ENCODE measurements around the gene ZC3H4. TPM values are rescaled to one million over a fixed set of nuclear protein-coding genes. Genes with fewer than 3 reads are reported as not detected.

Gene ZC3H4
- total and polyA plus RNA-seq, 2 donors (not counting 3 experiments of a cell fraction or from before 2014, with no cell fraction given) = 6.2 to 63.9 TPM

DNA sequence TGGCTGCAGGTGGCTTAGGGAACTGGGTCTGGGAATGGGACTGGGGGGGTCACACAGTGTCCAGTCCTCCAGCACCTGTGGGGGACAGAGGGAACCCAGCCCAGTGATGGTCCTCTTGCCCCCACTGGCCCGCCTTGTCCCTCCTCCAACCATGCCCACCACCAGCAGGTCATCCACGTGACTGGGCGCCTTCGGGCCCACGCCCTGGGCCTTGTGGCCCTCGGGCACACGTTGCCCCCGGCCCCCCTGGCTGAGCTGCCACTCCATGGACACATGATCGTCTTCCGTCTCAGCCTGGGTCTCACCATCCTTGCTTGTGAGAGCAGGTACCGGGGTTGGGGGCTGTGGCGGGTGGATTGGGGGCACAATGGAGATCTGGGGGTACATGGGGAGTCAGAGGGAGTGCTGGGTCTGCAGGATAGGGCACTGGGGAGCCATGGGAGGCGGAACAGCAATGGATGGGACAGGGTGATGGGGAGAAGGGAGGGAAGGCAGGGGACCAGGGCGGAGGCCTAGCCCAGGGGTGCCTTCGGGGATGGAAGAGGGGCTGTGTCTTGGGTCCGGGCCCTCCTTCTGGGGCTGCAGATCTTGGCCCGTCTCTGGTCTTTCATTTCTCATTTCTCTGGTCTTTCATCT is 74.2 kb downstream of the ZC3H4 start:
- no peak overlapping the region for H2AFZ ChIP-seq (ENCODE audit: low read depth, low read length)
- FAIRE-seq (no peak), DNase-seq (ENCODE audit: low read depth, low spot score) (no peak)
- H3K9me3 ChIP-seq (replicated peaks; ENCODE audit: control insufficient read depth, insufficient read depth, low read length) = no peaks in the 10 kb centered on the region
- H3K79me2 ChIP-seq (ENCODE audit: control insufficient read depth, insufficient read depth, low read length) = no peaks in the 10 kb centered on the region
- ChIA-PET POLR2A (no interaction called here), CTCF (no interaction called here)
- BruUV-seq (replicated peaks) = no TSS peak
- H3K4me3 ChIP-seq (replicated peaks in 1 of 3; ENCODE audit: insufficient read depth in 1 of 3, low read depth in 1 of 3, low read length in 3 of 3) = no peak overlapping the region
- H3K27ac ChIP-seq (ENCODE audit: insufficient read depth, low read depth, low read length) = no peak overlapping the region
- TF ChIP-seq GATA2 (IDR thresholded peaks at IDR 0.05; ENCODE audit: insufficient read depth, insufficient read length, low read depth, low read length) (no peak), FOS (IDR thresholded peaks at IDR 0.05; ENCODE audit: borderline replicate concordance, insufficient read depth, low read length) (no peak), POLR2A (IDR thresholded peaks at IDR 0.05; ENCODE audit: low read depth, low read length) (no peak), JUN (IDR thresholded peaks at IDR 0.05; ENCODE audit: borderline replicate concordance, insufficient read depth, insufficient read length, low read depth) (no peak), MYC (IDR thresholded peaks at IDR 0.05; ENCODE audit: low read depth, low read length) (no peak), EZH2 (IDR thresholded peaks at IDR 0.05; ENCODE audit: borderline replicate concordance, low read depth, low read length, severe bottlenecking) (no peak), POLR2AphosphoS5 (IDR thresholded peaks at IDR 0.05; ENCODE audit: insufficient read depth, low read depth, low read length) (no peak)
- TF ChIP-seq, protein P1, sequence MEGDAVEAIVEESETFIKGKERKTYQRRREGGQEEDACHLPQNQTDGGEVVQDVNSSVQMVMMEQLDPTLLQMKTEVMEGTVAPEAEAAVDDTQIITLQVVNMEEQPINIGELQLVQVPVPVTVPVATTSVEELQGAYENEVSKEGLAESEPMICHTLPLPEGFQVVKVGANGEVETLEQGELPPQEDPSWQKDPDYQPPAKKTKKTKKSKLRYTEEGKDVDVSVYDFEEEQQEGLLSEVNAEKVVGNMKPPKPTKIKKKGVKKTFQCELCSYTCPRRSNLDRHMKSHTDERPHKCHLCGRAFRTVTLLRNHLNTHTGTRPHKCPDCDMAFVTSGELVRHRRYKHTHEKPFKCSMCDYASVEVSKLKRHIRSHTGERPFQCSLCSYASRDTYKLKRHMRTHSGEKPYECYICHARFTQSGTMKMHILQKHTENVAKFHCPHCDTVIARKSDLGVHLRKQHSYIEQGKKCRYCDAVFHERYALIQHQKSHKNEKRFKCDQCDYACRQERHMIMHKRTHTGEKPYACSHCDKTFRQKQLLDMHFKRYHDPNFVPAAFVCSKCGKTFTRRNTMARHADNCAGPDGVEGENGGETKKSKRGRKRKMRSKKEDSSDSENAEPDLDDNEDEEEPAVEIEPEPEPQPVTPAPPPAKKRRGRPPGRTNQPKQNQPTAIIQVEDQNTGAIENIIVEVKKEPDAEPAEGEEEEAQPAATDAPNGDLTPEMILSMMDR (IDR thresholded peaks at IDR 0.05; ENCODE audit: extremely low read depth in 1 of 2, insufficient read depth in 1 of 2, low read depth in 1 of 2, low read length in 2 of 2) = no peak
- TF ChIP-seq, protein P2, sequence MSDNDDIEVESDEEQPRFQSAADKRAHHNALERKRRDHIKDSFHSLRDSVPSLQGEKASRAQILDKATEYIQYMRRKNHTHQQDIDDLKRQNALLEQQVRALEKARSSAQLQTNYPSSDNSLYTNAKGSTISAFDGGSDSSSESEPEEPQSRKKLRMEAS (IDR thresholded peaks at IDR 0.05; ENCODE audit: insufficient read depth, insufficient read length) = no peak
- intact Hi-C loops (cut with micrococcal nuclease) = loop anchor here (5.0 kb wide), 2 partner anchors 38 to 203 kb away; no protein-coding TSS in a partner anchor
- peaks cover 8% of the 10 kb centered on the region for H3K4me1 ChIP-seq (ENCODE audit: control insufficient read depth, extremely low read depth, insufficient read depth, low read length)
- no peaks in the 10 kb centered on the region for H3K36me3 ChIP-seq (ENCODE audit: control insufficient read depth in 2 of 2, extremely low read depth in 1 of 2, insufficient read depth in 2 of 2, low read length in 2 of 2)
- no peak overlapping the region for H3K4me2 ChIP-seq (ENCODE audit: insufficient read depth, low read length)
- H3K9me1 ChIP-seq (replicated peaks; ENCODE audit: control insufficient read depth, extremely low read depth, insufficient read depth, low read length) = no peaks in the 10 kb centered on the region
- dilution Hi-C loops (cut with MboI; ENCODE audit: extremely low pct_ligation_motif_present, low sequenced_read_pairs) = no loop called here
- no peaks in the 10 kb centered on the region for H4K20me1 ChIP-seq (replicated peaks; ENCODE audit: control insufficient read depth, extremely low read depth, insufficient read depth, low read length)
- H3K9ac ChIP-seq (replicated peaks; ENCODE audit: extremely low read depth, insufficient read depth, low read length) = no peak overlapping the region
- no peaks in the 10 kb centered on the region for H3K27me3 ChIP-seq (ENCODE audit: control insufficient read depth in 2 of 2, insufficient read depth in 2 of 2, low read length in 2 of 2)
